A549 (cell line): ENCODE measurements around the gene HINT2. TPM values are rescaled to one million over a fixed set of nuclear protein-coding genes. Genes with fewer than 3 reads are reported as not detected.

Source experiments
- ATAC-seq, 2 experiments: fragments of 200-7000 bp in 1 of 2; fragments of >200 bp in 1 of 2; cut with Nextera tagmentation in 1 of 2; cut with Tn5 transposase in 1 of 2; 3 replicates each; pipeline versions ENCODE4 v1.8.0 to v1.9.1; 2018 to 2020; ENCODE audit warnings: mild to moderate bottlenecking in 1 of 2, moderate library complexity in 1 of 2
- CTCF ChIA-PET: fragments of 300-600 bp; sonication (Branson Sonifier 250); formaldehyde crosslinking; extraction: SDS; loops from one replicate; lab custom pipeline; 2021; ENCODE audit warnings: antibody characterized with exemption, inconsistent platforms; lab: Yijun Ruan, JAX
- POLR2A ChIA-PET: fragments of 350-600 bp; formaldehyde crosslinking; extraction: SDS; loops from one replicate; lab custom pipeline; 2021; ENCODE audit warnings: antibody characterized with exemption, inconsistent platforms; lab: Yijun Ruan, JAX
- DNase-seq, 2 experiments: peaks; one replicate each; pipeline versions ENCODE4 v3.0.0 to v3.0.0-alpha.2; 2011 to 2016; ENCODE audit warnings: low read depth in 1 of 2, low spot score in 1 of 2
- FAIRE-seq: peaks from 2 replicates; lab custom pipeline; 2011; peaks lifted over from hg19 to GRCh38; lab: Jason Lieb, UNC
- H3K27ac ChIP-seq, 2 experiments: fragments of >200 bp; sonication (Bioruptor Twin); formaldehyde crosslinking; 3 replicates each; pipeline ENCODE4 v1.5.1; 2016 to 2017
- H3K4me1 ChIP-seq: fragments of >200 bp; sonication (Bioruptor Twin); formaldehyde crosslinking; 3 replicates; pipeline ENCODE4 v1.6.1; 2016
- H3K4me2 ChIP-seq: fragments of >200 bp; sonication (Bioruptor Twin); formaldehyde crosslinking; 3 replicates; pipeline ENCODE4 v1.6.1; 2016
- H3K4me3 ChIP-seq: fragments of >200 bp; sonication (Bioruptor Twin); formaldehyde crosslinking; 3 replicates; pipeline ENCODE4 v1.5.1; 2016
- H3K9me3 ChIP-seq: fragments of >200 bp; sonication (Bioruptor Twin); formaldehyde crosslinking; 3 replicates; pipeline ENCODE4 v1.6.1; 2016
- BCL3 ChIP-seq: fragments of >200 bp; sonication (Bioruptor Twin); formaldehyde crosslinking; IDR thresholded peaks from 3 replicates; pipeline ENCODE4 v1.6.1; 2016
- BHLHE40 ChIP-seq: IDR thresholded peaks from 2 replicates; pipeline ENCODE4 v1.6.1; 2012; ENCODE audit warnings: low read depth, low read length, inconsistent platforms
- CHD2 ChIP-seq: fragments of 150-350 bp; IDR thresholded peaks from 2 replicates; pipeline ENCODE4 v1.6.1; 2014; ENCODE audit warnings: low read length; ENCODE audit not compliant: partially characterized antibody
- ELK1 ChIP-seq: fragments of 150-350 bp; IDR thresholded peaks from 2 replicates; pipeline ENCODE4 v1.6.1; 2014; ENCODE audit warnings: low read depth, mild to moderate bottlenecking, low read length
- FOSB ChIP-seq: fragments of 250-450 bp; sonication (Bioruptor Pico); IDR thresholded peaks from 2 replicates; pipeline ENCODE4 v1.5.0; 2020; ENCODE audit warnings: mild to moderate bottlenecking, moderate library complexity
- FOSL2 ChIP-seq, 2 experiments: fragments of 450-650 bp in 1 of 2; fragments of >200 bp in 1 of 2; sonication (Bioruptor Twin) in 1 of 2; formaldehyde crosslinking; IDR thresholded peaks; 2 replicates each; pipeline versions ENCODE4 v1.5.0 to v1.6.1; 2016 to 2020; ENCODE audit warnings: mild to moderate bottlenecking in 1 of 2, moderate library complexity in 1 of 2
- FOXS1 ChIP-seq: fragments of 250-450 bp; sonication (Bioruptor Pico); IDR thresholded peaks from 2 replicates; pipeline ENCODE4 v1.5.0; 2020; ENCODE audit warnings: mild to moderate bottlenecking, moderate library complexity
- HOXB5 ChIP-seq: fragments of 250-450 bp; sonication (Bioruptor Pico); IDR thresholded peaks from 2 replicates; pipeline ENCODE4 v1.5.0; 2020; ENCODE audit warnings: mild to moderate bottlenecking, moderate library complexity
- KDM5A ChIP-seq: fragments of 200-600 bp; sonication (generic); IDR thresholded peaks from 2 replicates; pipeline ENCODE4 v1.6.1; 2016; ENCODE audit warnings: antibody characterized with exemption, mild to moderate bottlenecking
- NFE2L2 ChIP-seq: fragments of 150-350 bp; conservative IDR thresholded peaks from 2 replicates; pipeline ENCODE4 v1.6.1; 2014; ENCODE audit warnings: low read length
- NR3C1 ChIP-seq: fragments of >200 bp; sonication (Bioruptor Twin); formaldehyde crosslinking; IDR thresholded peaks from 3 replicates; pipeline ENCODE4 v1.6.1; 2017
- RCOR1 ChIP-seq: fragments of 150-350 bp; IDR thresholded peaks from 2 replicates; pipeline ENCODE4 v1.6.1; 2014; ENCODE audit warnings: antibody characterized with exemption, low read length, low read depth
- RNF2 ChIP-seq: fragments of 200-600 bp; sonication (generic); IDR thresholded peaks from 2 replicates; pipeline ENCODE4 v1.6.1; 2016; ENCODE audit warnings: low read depth, mild to moderate bottlenecking, antibody characterized with exemption, moderate library complexity, borderline replicate concordance
- SMC3 ChIP-seq: fragments of >200 bp; sonication (Bioruptor Twin); formaldehyde crosslinking; IDR thresholded peaks from 3 replicates; pipeline ENCODE4 v1.6.1; 2018; ENCODE audit warnings: inconsistent platforms
- SREBF2 ChIP-seq: fragments of 450-650 bp; IDR thresholded peaks from 2 replicates; pipeline ENCODE4 v1.6.1; 2014; ENCODE audit warnings: mild to moderate bottlenecking, moderate library complexity
- ZFP36 ChIP-seq: fragments of 450-650 bp; IDR thresholded peaks from 2 replicates; pipeline ENCODE4 v1.6.1; 2014; ENCODE audit warnings: borderline replicate concordance; ENCODE audit not compliant: partially characterized antibody
- WGBS: methylation state at CpG from one replicate; pipeline ENCODE4 v1.1.6; 2017; ENCODE audit errors: missing lambda C conversion rate; 5-methylcytosine and 5-hydroxymethylcytosine counted together
- polyA plus RNA-seq, 4 experiments: library from polyadenylated mRNA; depleted of rRNA in 3 of 4; stranded (reverse); fragments of >200 nt; fragmentation: RNase III in 1 of 4; extraction: RNeasy Plus Mini Kit Qiagen cat#74134 plus additional on column Dnase treatment in 1 of 4; gene quantifications; 2 replicates in 3 of 4; 3 replicates in 1 of 4; pipeline ENCODE4 v1.2.3, GENCODE V29; 2011 to 2017

Gene HINT2
- polyA plus RNA-seq, 2 of the 4 experiments (the other 2 are of a cell fraction) = 46.9 to 69.2 TPM

GRCh38 chr9:35781066-35781465 is 33.8 kb downstream of the HINT2 start:
- ChIA-PET POLR2A (no interaction called here), CTCF (interaction anchor here (1.0 to 2.1 kb wide), 5 partner anchors 9 to 101 kb away, joined by 3 to 5 read pairs (median 3); no protein-coding TSS in a partner anchor)
- ATAC-seq = no peak
- H3K27ac ChIP-seq = no peak overlapping the region
- no peak for TF ChIP-seq FOSL2 (IDR thresholded peaks at IDR 0.05)
- TF ChIP-seq FOSL2 (CRISPR knock-in tag; IDR thresholded peaks at IDR 0.05) = no peak
- no peak for TF ChIP-seq CHD2
- no peak for TF ChIP-seq SMC3
- no peak for TF ChIP-seq ELK1
- no peak for TF ChIP-seq BCL3
- H3K4me1 ChIP-seq = no peaks in the 10 kb centered on the region
- no peak for DNase-seq
- no peak for FAIRE-seq
- WGBS = no CpG with 5 or more reads among the region's 2 CpGs
- no peak overlapping the region for H3K4me3 ChIP-seq
- no peaks in the 10 kb centered on the region for H3K9me3 ChIP-seq
- no peak overlapping the region for H3K4me2 ChIP-seq

- Histone ChIP-seq H3K4me2 (no peak overlapping the region), H3K4me3 (no peak overlapping the region), H3K9me3 (no peaks in the 10 kb centered on the region), H3K4me1 (no peaks in the 10 kb centered on the region), H3K27ac (no peak overlapping the region)
- DNase-seq = no peak
- WGBS = 93% methylated on average over 3 of the region's 3 CpGs
- POLR2A ChIA-PET = no interaction called here
- TF ChIP-seq BHLHE40 (no peak), ELK1 (no peak), KDM5A (no peak), NFE2L2 (no peak), HOXB5 (no peak), FOSB (CRISPR knock-in tag) (no peak), RCOR1 (no peak), NR3C1 (no peak)
- CTCF ChIA-PET = interaction anchor here (1.6 to 13.6 kb wide), 4 partner anchors 11 to 116 kb away, joined by 3 to 122 read pairs (median 9); no protein-coding TSS in a partner anchor
- FAIRE-seq = no peak
- ATAC-seq = no peak
Measured at GRCh38 chr9:35778496-35778895, 36.3 kb downstream of the HINT2 start.

GRCh38 chr9:35776018-35776417 is 38.8 kb downstream of the HINT2 start:
- DNase-seq = no peak
- ATAC-seq = no peak
- no peak for TF ChIP-seq RNF2
- TF ChIP-seq ZFP36 = no peak
- TF ChIP-seq SREBF2 = no peak
- no peak for TF ChIP-seq SMC3
- TF ChIP-seq RCOR1 = no peak
- no peak for TF ChIP-seq FOXS1 (CRISPR knock-in tag)
- WGBS = 91% methylated on average over 4 of the region's 4 CpGs
- no peak for FAIRE-seq
- POLR2A ChIA-PET = no interaction called here
- no peak overlapping the region for H3K27ac ChIP-seq
- no peak overlapping the region for H3K4me2 ChIP-seq
- CTCF ChIA-PET = interaction anchor here (1.1 to 13.6 kb wide), 4 partner anchors 12 to 134 kb away, joined by 3 to 122 read pairs (median 6); no protein-coding TSS in a partner anchor
- H3K4me3 ChIP-seq = no peak overlapping the region
- H3K4me1 ChIP-seq = peaks cover 14% of the 10 kb centered on the region
- H3K9me3 ChIP-seq = no peaks in the 10 kb centered on the region
